Left renal pelvis (tissue), 4 donors: Measurements from ENCODE around the gene CCDC85B. TPM values are rescaled to one million over a fixed set of nuclear protein-coding genes. Genes with fewer than 3 reads are reported as not detected.
A peak's percentile ranks its signal among the peaks of the same experiment; 100 is the strongest.

Source experiments
- DNase-seq, 4 donors: peaks; one replicate each; pipeline ENCODE4 v3.0.0-alpha.2; 2013; ENCODE audit warnings: low read depth in 4 of 4, low spot score in 3 of 4
- polyA plus RNA-seq, 4 donors: library from polyadenylated mRNA; unstranded; fragments of 120-200 nt; gene quantifications; one replicate each; pipeline ENCODE4 v1.2.1, GENCODE V29; 2013; ENCODE audit not compliant: insufficient read length in 4 of 4

Gene CCDC85B
- polyA plus RNA-seq, 4 donors: 4.8 to 15.0 (median 9.7) TPM

GRCh38 chr11:65856689-65857499 is 33.6 kb upstream of the CCDC85B start:
- peak in 1 of 4 donors; percentile 27 for DNase-seq

- DNase-seq: no peak
Measured at GRCh38 chr11:65857500-65857852, 33.0 kb upstream of the CCDC85B start.

GRCh38 chr11:65857853-65858680 is 32.4 kb upstream of the CCDC85B start, which contains the start of gene CFL1:
CFL1 (minus strand) TSS chr11:65858180; CDS start chr11:65858099, 81 bp downstream.
- peak; percentile 87 to 92 (median 92) for DNase-seq

DNA sequence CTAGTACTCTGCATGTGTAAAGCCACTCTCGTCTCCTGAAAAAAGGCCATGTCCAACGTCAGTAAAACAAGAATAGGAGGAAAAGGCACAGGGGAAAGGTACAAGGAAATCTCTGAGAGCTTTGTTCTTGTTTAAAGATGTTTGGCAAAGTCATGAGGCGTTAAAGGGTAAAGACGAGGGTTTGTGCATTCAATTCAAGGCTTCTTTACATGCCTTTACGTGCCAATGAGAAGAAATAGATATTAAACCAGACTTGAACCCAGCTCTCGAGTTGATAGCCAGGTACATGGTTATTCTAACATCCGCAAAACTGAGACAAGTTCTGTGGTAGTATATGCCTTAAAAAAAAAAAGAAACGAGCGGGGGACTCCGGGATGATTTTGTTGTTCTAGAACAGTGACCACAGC is 31.8 kb upstream of the CCDC85B start:
- no peak for DNase-seq

DNA sequence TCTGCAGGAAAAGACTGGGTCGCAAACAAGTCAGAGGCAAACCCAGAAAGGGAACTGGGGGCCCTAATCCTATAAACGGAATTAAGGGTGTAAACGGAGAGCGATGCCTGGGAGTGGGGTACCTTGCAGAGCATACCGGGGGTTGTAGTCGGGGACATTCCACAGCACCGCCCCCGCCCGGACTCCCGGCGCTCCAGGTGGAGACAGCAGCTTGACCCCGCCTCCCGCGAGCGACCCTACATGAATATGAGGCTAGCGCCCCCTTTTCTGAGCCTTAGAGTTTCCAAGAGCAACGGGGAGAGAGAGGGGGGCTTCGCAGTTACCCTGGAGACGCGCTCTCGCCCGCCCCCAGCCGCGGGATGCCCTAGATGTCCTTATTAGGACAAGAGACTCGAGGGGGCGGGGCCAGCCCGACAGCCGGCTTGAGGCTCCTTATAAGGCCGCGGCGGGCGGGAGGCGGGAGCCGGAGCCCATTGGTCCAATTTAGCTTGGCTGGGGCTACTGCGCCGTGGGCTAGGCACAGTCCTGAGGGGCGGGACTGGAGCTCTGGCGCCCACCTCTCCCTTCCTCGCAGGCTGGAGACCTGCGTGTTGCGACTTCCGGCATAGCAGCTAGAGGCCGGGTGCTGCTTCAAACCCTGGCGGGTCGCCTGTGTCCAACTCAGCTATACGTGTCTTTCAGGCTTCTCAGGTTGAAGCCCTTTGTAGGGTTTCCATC is 31.2 kb upstream of the CCDC85B start:
- DNase-seq: peak; percentile 90 to 96 (median 95)

DNA sequence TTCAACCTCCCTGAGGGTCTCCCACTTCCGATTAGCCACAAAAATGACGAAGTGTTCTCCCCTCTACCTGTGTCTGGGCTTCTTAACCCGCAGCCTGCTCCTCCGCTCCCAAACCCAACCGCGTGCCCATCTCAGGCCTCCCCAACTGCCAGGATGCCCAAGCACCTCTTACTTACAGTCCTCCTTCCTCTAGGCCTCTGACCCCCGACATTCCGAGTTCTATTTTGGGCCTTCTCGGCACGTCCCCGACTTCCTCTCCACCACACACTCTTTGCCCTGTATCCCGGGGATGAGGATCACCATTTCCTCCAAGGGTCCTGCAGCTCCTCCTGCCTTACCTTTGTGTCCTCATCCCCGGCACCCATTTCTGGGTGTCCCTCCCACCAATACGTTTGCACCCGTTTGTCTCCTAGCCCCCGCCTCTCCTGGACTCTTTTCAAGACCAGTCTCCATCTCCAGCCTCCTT is 30.6 kb upstream of the CCDC85B start:
- DNase-seq: no peak

DNA sequence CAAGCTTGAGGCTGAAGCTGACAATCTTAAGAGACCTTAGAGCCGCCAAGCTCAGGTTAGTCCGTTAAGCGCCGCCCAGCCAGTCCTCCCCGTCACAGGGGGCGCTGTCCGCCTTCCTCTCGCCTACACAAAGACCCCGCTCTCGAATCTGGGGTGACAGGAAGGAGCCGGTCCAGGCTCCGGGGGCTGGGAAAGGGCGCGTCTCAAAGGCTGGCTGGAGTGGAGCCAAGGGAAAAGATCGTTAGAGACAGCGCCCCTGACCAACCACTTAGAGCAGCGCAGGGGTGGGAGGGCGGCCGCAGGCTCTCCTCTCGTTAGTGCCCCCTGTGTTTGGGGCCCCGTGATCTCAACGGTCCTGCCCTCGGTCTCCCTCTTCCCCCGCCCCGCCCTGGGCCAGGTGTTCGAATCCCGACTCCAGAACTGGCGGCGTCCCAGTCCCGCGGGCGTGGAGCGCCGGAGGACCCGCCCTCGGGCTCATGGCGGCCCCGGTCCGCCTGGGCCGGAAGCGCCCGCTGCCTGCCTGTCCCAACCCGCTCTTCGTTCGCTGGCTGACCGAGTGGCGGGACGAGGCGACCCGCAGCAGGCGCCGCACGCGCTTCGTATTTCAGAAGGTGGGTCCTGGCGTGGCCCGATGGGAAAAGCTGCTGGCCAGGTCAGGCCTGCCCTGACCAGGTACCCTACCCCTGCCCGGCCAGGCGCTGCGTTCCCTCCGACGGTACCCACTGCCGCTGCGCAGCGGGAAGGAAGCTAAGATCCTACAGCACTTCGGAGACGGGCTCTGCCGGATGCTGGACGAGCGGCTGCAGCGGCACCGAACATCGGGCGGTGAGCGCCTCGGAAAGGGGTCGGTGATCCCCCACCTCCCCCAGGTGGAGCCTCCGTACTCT is 30.0 kb upstream of the CCDC85B start, which contains the start of gene MUS81:
TSS of gene MUS81 (plus strand) at position 156 of the 887 bp plus-strand sequence. CDS start at position 477, 321 bp downstream.
- peak; percentile 87 to 96 (median 92) for DNase-seq

GRCh38 chr11:65861165-65861505 is 29.3 kb upstream of the CCDC85B start:
- DNase-seq: no peak

DNA sequence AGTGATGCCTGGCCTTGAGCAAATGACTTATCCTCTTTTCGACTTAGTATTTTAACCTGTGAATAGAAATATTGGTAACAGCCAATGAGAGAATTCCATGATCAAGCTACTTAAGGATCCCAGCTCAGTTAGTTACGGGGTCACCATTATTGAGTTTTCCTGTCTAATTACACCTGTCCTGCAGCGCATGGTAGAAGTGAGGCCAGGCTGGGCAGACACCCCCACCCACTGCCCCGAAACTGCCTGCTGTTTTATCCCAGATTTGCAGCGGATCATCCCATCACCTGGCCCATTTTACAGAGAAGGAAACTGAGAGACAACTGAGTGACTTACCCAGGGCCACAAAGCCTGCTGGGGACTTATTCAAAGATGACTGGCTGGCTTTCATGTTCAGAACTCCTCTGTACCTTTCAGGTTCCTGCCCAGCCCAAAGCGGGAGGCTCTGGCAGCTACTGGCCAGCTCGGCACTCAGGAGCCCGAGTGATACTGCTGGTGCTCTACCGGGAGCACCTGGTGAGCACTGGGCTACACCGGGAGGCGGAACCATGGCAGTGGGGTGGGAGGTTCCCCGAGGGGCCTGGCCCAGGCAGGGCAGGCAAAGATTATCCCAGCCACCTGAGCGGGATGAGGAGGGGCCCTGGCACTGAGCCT is 28.8 kb upstream of the CCDC85B start:
- DNase-seq: no peak

- no peak for DNase-seq
Measured at GRCh38 chr11:65862191-65862735, 28.2 kb upstream of the CCDC85B start.

DNA sequence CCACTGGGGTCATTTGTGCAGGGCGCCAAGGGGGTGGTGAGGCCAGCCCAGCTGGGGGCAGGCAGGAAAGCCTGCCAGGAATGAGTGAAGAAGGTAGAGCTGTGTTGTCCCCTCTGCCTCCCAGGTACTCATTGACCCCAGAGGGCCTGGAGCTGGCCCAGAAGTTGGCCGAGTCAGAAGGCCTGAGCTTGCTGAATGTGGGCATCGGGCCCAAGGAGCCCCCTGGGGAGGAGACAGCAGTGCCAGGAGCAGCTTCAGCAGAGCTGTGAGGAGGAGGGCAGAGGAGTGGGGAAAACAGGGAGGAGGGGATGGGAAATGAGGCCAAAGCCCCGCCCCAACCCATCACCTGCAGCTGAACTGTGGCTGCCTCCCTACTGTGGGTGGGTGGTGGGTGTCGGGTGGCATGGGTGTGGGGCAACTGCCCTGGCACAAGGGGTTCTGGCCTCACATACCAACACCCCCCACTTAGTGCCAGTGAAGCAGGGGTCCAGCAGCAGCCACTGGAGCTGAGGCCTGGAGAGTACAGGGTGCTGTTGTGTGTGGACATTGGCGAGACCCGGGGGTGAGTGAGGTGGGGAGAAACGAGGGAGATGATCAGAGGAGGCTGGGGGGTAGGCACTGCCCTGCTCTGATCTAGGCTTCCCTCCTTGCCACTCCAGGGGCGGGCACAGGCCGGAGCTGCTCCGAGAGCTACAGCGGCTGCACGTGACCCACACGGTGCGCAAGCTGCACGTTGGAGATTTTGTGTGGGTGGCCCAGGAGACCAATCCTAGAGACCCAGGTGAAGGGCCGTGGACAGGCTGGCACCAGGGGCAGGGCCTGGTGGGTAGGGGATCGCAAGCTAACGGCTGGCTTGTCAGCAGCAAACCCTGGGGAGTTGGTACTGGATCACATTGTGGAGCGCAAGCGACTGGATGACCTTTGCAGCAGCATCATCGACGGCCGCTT is 27.3 kb upstream of the CCDC85B start:
- no peak for DNase-seq

DNA sequence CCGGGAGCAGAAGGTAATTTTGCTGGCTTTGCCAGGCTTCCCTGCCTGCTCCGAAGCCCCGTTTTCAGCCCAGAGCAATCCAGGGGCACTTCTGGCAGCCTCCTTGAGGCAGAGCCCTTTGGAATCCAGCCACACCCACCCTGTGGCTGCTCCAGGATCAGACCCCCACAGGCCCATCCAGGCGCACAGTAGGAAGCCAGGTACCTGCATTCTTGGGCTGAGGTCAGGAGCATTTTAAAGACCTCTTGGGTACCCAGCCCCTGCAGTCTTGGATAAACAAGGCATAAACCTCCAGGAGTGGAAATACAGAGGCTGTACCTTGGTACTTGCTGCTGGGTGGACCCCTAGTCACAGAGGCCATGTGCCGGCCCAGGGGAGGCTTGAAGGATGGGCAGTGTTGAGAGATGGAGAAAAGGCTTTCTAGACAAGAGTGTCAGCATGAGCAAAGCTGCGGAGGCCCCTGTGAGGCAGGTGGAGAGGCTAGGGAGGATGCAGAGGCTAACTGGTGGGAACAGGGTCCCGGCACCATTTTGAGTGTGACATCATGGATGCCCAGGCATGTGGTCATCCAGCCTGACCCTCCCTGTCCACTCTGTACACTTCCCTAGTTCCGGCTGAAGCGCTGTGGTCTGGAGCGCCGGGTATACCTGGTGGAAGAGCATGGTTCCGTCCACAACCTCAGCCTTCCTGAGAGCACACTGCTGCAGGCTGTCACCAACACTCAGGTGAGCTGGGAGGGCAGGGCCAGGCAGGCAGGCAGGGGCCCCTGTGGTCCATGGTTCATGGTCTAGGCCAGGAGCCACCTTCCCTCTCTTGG is 26.4 kb upstream of the CCDC85B start:
- no peak for DNase-seq

DNA sequence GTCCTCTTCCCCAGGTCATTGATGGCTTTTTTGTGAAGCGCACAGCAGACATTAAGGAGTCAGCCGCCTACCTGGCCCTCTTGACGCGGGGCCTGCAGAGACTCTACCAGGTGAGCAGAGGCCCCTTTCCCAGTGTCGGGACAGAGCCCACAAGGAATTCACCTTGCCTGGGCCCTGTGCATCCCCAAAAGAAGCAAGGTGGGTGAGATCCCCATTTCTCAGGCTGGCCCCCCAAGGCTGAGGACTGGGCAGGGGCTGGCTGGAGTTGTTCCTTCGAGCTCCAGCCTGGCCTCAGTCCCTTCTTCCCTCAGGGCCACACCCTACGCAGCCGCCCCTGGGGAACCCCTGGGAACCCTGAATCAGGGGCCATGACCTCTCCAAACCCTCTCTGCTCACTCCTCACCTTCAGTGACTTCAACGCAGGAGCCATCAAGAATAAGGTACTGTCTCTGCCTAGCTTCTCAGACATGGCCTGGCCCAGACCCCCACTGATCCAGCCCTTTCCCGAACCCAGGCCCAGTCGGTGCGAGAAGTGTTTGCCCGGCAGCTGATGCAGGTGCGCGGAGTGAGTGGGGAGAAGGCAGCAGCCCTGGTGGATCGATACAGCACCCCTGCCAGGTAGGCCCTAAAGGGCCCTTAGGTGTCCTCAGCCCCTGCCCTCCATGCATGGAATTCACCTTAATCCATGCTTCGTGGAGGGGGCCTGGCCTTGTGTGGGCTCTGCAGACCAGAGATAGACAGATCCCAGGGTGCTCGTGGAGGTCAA is 25.6 kb upstream of the CCDC85B start:
- no peak for DNase-seq

- no peak for DNase-seq
Measured at GRCh38 chr11:65865550-65866172, 24.8 kb upstream of the CCDC85B start.

- no peak for DNase-seq
Measured at GRCh38 chr11:65866509-65867283, 23.8 kb upstream of the CCDC85B start.
